ENCODE results near the gene CAPS2. TPM values are rescaled to one million over a fixed set of nuclear protein-coding genes. Genes with fewer than 3 reads are reported as not detected.

The CAPS2 gene
- total and polyA plus RNA-seq, 2 donors (not counting 3 experiments of a cell fraction or from before 2014, with no cell fraction given) = 0.61 to 1.7 TPM

- no peak overlapping the region for H3K27ac ChIP-seq (ENCODE audit: insufficient read depth, low read depth, low read length)
- no peaks in the 10 kb centered on the region for H3K27me3 ChIP-seq (ENCODE audit: control insufficient read depth in 2 of 2, insufficient read depth in 2 of 2, low read length in 2 of 2)
- BruUV-seq (replicated peaks) = no TSS peak
- no peaks in the 10 kb centered on the region for H3K9me1 ChIP-seq (replicated peaks; ENCODE audit: control insufficient read depth, extremely low read depth, insufficient read depth, low read length)
- no peak overlapping the region for H3K4me3 ChIP-seq (replicated peaks in 1 of 3; ENCODE audit: insufficient read depth in 1 of 3, low read depth in 1 of 3, low read length in 3 of 3)
- dilution Hi-C loops (cut with MboI; ENCODE audit: extremely low pct_ligation_motif_present, low sequenced_read_pairs) = no loop called here
- FAIRE-seq = no peak
- H3K9me3 ChIP-seq (replicated peaks; ENCODE audit: control insufficient read depth, insufficient read depth, low read length) = no peaks in the 10 kb centered on the region
- ChIA-PET POLR2A (no interaction called here), CTCF (interaction anchor here (1.3 kb wide), 1 partner anchor 8 kb away, joined by 3 read pairs; no protein-coding TSS in a partner anchor)
- TF ChIP-seq MAX (IDR thresholded peaks at IDR 0.05; ENCODE audit: insufficient read depth, insufficient read length) (no peak), JUN (IDR thresholded peaks at IDR 0.05; ENCODE audit: borderline replicate concordance, insufficient read depth, insufficient read length, low read depth) (no peak), POLR2A (IDR thresholded peaks at IDR 0.05; ENCODE audit: low read depth, low read length) (no peak)
- no peaks in the 10 kb centered on the region for H3K36me3 ChIP-seq (ENCODE audit: control insufficient read depth in 2 of 2, extremely low read depth in 1 of 2, insufficient read depth in 2 of 2, low read length in 2 of 2)
- no peak overlapping the region for H2AFZ ChIP-seq (ENCODE audit: low read depth, low read length)
- intact Hi-C loops (cut with micrococcal nuclease) = no loop called here
- H3K4me2 ChIP-seq (ENCODE audit: insufficient read depth, low read length) = no peak overlapping the region
- H3K4me1 ChIP-seq (ENCODE audit: control insufficient read depth, extremely low read depth, insufficient read depth, low read length) = no peaks in the 10 kb centered on the region
- no peak overlapping the region for H3K9ac ChIP-seq (replicated peaks; ENCODE audit: extremely low read depth, insufficient read depth, low read length)
- no peak for DNase-seq (ENCODE audit: low read depth, low spot score)
- H3K79me2 ChIP-seq (ENCODE audit: control insufficient read depth, insufficient read depth, low read length) = no peaks in the 10 kb centered on the region
- H4K20me1 ChIP-seq (replicated peaks; ENCODE audit: control insufficient read depth, extremely low read depth, insufficient read depth, low read length) = no peaks in the 10 kb centered on the region
Observed at GRCh38 chr12:75302225-75302624, 27.9 kb downstream of the CAPS2 start.

GRCh38 chr12:75294797-75295196 is 35.3 kb downstream of the CAPS2 start:
- no peaks in the 10 kb centered on the region for H3K27me3 ChIP-seq (ENCODE audit: control insufficient read depth in 2 of 2, insufficient read depth in 2 of 2, low read length in 2 of 2)
- no peak overlapping the region for H2AFZ ChIP-seq (ENCODE audit: low read depth, low read length)
- DNase-seq (ENCODE audit: low read depth, low spot score) (no peak), FAIRE-seq (no peak)
- dilution Hi-C loops (cut with MboI; ENCODE audit: extremely low pct_ligation_motif_present, low sequenced_read_pairs) (no loop called here), intact Hi-C loops (cut with micrococcal nuclease) (no loop called here)
- H3K9ac ChIP-seq (replicated peaks; ENCODE audit: extremely low read depth, insufficient read depth, low read length) = no peak overlapping the region
- no peaks in the 10 kb centered on the region for H4K20me1 ChIP-seq (replicated peaks; ENCODE audit: control insufficient read depth, extremely low read depth, insufficient read depth, low read length)
- H3K4me2 ChIP-seq (ENCODE audit: insufficient read depth, low read length) = no peak overlapping the region
- H3K36me3 ChIP-seq (ENCODE audit: control insufficient read depth in 2 of 2, extremely low read depth in 1 of 2, insufficient read depth in 2 of 2, low read length in 2 of 2) = no peaks in the 10 kb centered on the region
- ChIA-PET CTCF (interaction anchor here (2.0 kb wide), 1 partner anchor 9 kb away, joined by 5 read pairs; no protein-coding TSS in a partner anchor), POLR2A (no interaction called here)
- H3K4me1 ChIP-seq (ENCODE audit: control insufficient read depth, extremely low read depth, insufficient read depth, low read length) = no peaks in the 10 kb centered on the region
- no peaks in the 10 kb centered on the region for H3K9me1 ChIP-seq (replicated peaks; ENCODE audit: control insufficient read depth, extremely low read depth, insufficient read depth, low read length)
- H3K79me2 ChIP-seq (ENCODE audit: control insufficient read depth, insufficient read depth, low read length) = no peaks in the 10 kb centered on the region
- H3K27ac ChIP-seq (ENCODE audit: insufficient read depth, low read depth, low read length) = no peak overlapping the region
- no TSS peak for BruUV-seq (replicated peaks)
- no peak for TF ChIP-seq POLR2AphosphoS5 (IDR thresholded peaks at IDR 0.05; ENCODE audit: insufficient read depth, low read depth, low read length)
- H3K4me3 ChIP-seq (replicated peaks in 1 of 3; ENCODE audit: insufficient read depth in 1 of 3, low read depth in 1 of 3, low read length in 3 of 3) = no peak overlapping the region
- H3K9me3 ChIP-seq (replicated peaks; ENCODE audit: control insufficient read depth, insufficient read depth, low read length) = no peaks in the 10 kb centered on the region
